SK-N-MC (cell line): Measurements from ENCODE around the gene ATP13A2.

Source experiments
- EZH2 ChIP-seq: fragments of 200-600 bp; sonication (generic); IDR thresholded peaks from one replicate; pipeline ENCODE4 v1.6.1; 2017; ENCODE audit warnings: antibody characterized with exemption
- POLR2AphosphoS5 ChIP-seq: IDR thresholded peaks from 2 replicates; pipeline ENCODE4 v1.6.1; 2012; ENCODE audit warnings: mild to moderate bottlenecking, low read depth, low read length, borderline replicate concordance

DNA sequence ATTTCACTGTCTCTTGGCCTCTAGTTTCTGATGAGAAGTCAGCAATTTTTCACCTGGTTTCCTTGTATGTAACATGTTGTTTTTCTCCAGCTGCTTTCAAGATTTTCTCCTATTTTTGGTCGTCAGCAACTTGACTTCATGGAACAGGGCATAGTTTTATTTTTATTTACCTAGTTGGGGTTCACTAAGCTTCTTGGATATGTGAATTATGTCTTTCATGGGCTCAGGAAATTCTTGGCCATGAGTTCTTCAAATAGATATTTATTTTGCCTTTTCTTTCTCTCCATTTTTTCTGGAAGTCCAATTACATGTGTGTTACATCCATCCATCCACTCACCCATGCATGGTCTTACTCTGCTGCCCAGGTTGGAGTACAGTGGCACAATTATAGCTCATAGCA is 28.4 kb upstream of the ATP13A2 start:
- TF ChIP-seq EZH2, result no peak
- no peak for TF ChIP-seq POLR2AphosphoS5
